CD4-positive, alpha-beta T cell treated with Interleukin-21 for 1 hour (primary cell): ENCODE results near the gene PTPRM.

ENCODE experiments used
- DNase-seq: peaks from one replicate; pipeline ENCODE4 v3.0.0-alpha.2; 2020

Gene PTPRM

GRCh38 chr18:7632152-7633098, 65.3 kb downstream of the PTPRM start:
- DNase-seq: no peak

- DNase-seq: no peak
Measured at GRCh38 chr18:7633171-7633570, 66.1 kb downstream of the PTPRM start.

GRCh38 chr18:7635948-7636347, 68.8 kb downstream of the PTPRM start:
- no peak for DNase-seq

GRCh38 chr18:7637269-7637668, 70.2 kb downstream of the PTPRM start:
- DNase-seq: no peak

- DNase-seq: no peak
Measured at GRCh38 chr18:7638321-7638720, 71.2 kb downstream of the PTPRM start.

GRCh38 chr18:7641813-7642212, 74.7 kb downstream of the PTPRM start:
- no peak for DNase-seq

GRCh38 chr18:7642331-7642890, 75.3 kb downstream of the PTPRM start:
- no peak for DNase-seq

GRCh38 chr18:7645756-7646155, 78.6 kb downstream of the PTPRM start:
- DNase-seq: no peak

GRCh38 chr18:7646174-7646886, 79.2 kb downstream of the PTPRM start:
- no peak for DNase-seq

GRCh38 chr18:7647500-7647899, 80.4 kb downstream of the PTPRM start:
- no peak for DNase-seq

- no peak for DNase-seq
Measured at GRCh38 chr18:7657050-7657449, 89.9 kb downstream of the PTPRM start.

- no peak for DNase-seq
Measured at GRCh38 chr18:7657937-7658336, 90.8 kb downstream of the PTPRM start.

GRCh38 chr18:7658701-7659100, 91.6 kb downstream of the PTPRM start:
- no peak for DNase-seq

GRCh38 chr18:7661207-7661606, 94.1 kb downstream of the PTPRM start:
- no peak for DNase-seq

GRCh38 chr18:7662866-7663265, 95.8 kb downstream of the PTPRM start:
- no peak for DNase-seq

GRCh38 chr18:7663366-7664312, 96.5 kb downstream of the PTPRM start:
- no peak for DNase-seq

- DNase-seq: no peak
Measured at GRCh38 chr18:7666195-7666776, 99.2 kb downstream of the PTPRM start.

- DNase-seq: no peak
Measured at GRCh38 chr18:7668392-7668791, 101.3 kb downstream of the PTPRM start.

- DNase-seq: no peak
Measured at GRCh38 chr18:7669361-7669760, 102.2 kb downstream of the PTPRM start.

GRCh38 chr18:7671105-7671504, 104.0 kb downstream of the PTPRM start:
- no peak for DNase-seq

- no peak for DNase-seq
Measured at GRCh38 chr18:7676253-7676873, 109.2 kb downstream of the PTPRM start.

GRCh38 chr18:7677001-7677400, 109.9 kb downstream of the PTPRM start:
- DNase-seq: no peak
